Thyroid gland (tissue), 4 donors: ENCODE measurements around the gene GFRA1. TPM values are rescaled to one million over a fixed set of nuclear protein-coding genes. Genes with fewer than 3 reads are reported as not detected.
"Not testable (repeated sequence)": the region's sequence is repeated elsewhere in the genome, so short reads cannot be mapped to it uniquely, and the experiment has no call there.

Experiments used
- DNase-seq, 2 donors: peaks; one replicate each; pipeline ENCODE4 v3.0.0-alpha.2; 2019
- H3K27ac ChIP-seq, 3 donors: fragments of 200-600 bp; sonication (generic); 1 replicate in 2 of 3; 2 replicates in 1 of 3; pipeline ENCODE4 v1.5.1; 2016 to 2019; ENCODE audit warnings: mild to moderate bottlenecking in 1 of 3, moderate library complexity in 1 of 3
- H3K27me3 ChIP-seq: fragments of 200-600 bp; sonication (generic); one replicate; pipeline ENCODE4 v1.5.1; 2019
- H3K36me3 ChIP-seq, 2 donors: fragments of 200-600 bp; sonication (generic); one replicate each; pipeline ENCODE4 v1.5.1; 2016 to 2019
- H3K4me1 ChIP-seq, 2 donors: fragments of 200-600 bp; sonication (generic); one replicate each; pipeline ENCODE4 v1.5.1; 2017 to 2019
- H3K4me3 ChIP-seq, 3 donors: fragments of 200-600 bp; sonication (generic); replicated peaks in 1 of 3; 1 replicate in 2 of 3; 2 replicates in 1 of 3; pipeline ENCODE4 v1.5.1; 2016; ENCODE audit warnings: mild to moderate bottlenecking in 1 of 3
- H3K9me3 ChIP-seq: fragments of 200-600 bp; sonication (generic); one replicate; pipeline ENCODE4 v1.5.1; 2017
- POLR2A ChIP-seq, 2 donors: fragments of 450-650 bp; IDR thresholded peaks; one replicate each; pipeline ENCODE4 v1.6.1; 2017; ENCODE audit warnings: antibody characterized with exemption in 2 of 2, mild to moderate bottlenecking in 2 of 2, moderate library complexity in 1 of 2
- WGBS, 2 donors: methylation state at CpG; one replicate each; pipeline ENCODE4 v1.1.5; 2017; 5-methylcytosine and 5-hydroxymethylcytosine counted together
- intact Hi-C: fragments of 100-400 bp; cut with DNase I; formaldehyde crosslinking; loops from one replicate; pipeline ENCODE4 v1.15.1; 2023
- total RNA-seq, 4 donors: library from RNA; depleted of rRNA; stranded (reverse); fragments of >200 nt; gene quantifications; one replicate each; pipeline ENCODE4 v1.2.3, GENCODE V29; 2016
- TF ChIP-seq, protein P1 (sequence below), 6 experiments: fragments of 200-600 bp in 3 of 6; fragments of 450-650 bp in 3 of 6; sonication (generic) in 3 of 6; IDR thresholded peaks; one replicate each; pipeline ENCODE4 v1.5.1; 2016 to 2019; ENCODE audit warnings: antibody characterized with exemption in 6 of 6, mild to moderate bottlenecking in 2 of 6, inconsistent platforms in 1 of 6, moderate library complexity in 1 of 6

GFRA1 gene
- total RNA-seq, 4 donors from 2014 or later = 4.4 to 18.0 (median 5.5) TPM

DNA sequence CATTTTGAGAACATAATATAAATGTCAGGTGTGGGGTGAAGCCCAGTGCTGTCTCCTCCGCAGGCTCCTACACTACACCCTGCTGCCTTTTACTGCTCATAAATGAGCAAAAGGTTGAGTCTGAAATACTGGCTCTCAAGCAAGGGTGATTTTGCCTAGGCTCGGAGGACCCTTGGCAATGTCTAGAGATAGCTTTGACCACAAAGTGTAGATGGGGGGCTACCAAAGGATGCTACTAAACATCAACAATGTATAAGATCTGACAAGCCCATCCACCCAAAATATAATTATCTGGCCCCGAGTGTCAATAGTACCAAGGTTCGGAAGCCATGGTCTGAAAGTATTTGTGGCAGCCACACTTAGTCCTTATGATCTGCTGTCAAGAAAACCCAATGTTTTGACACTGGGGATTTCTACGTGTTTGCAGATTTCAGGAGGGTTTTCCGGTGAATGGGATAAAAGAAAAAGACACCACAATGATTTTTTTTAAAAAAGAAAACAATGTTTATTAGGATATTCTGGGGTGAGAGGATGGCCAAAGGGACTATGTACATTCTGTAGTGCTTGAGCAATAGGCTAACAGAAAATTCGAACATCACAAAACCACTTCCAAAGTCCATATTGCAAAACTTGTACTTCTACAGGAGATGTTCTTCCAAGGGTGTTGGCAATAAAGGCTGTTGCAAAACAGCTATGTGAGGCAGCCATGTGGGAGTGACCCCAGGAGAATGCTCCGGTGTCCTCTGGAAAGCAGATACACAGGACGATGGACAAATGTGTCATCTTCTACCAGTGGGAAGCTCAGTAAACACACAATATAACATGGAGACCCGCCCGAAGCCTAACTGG lies 216.3 kb downstream of the GFRA1 start:
- no peak overlapping the region for H3K27ac ChIP-seq
- H3K36me3 ChIP-seq = no peaks in the 10 kb centered on the region
- H3K4me3 ChIP-seq = no peak overlapping the region
- H3K27me3 ChIP-seq = no peaks in the 10 kb centered on the region
- WGBS, 2 donors = 86 to 93% methylated on average over 11 of the region's 11 CpGs
- no peak for TF ChIP-seq POLR2A (IDR thresholded peaks at IDR 0.05)
- TF ChIP-seq, protein P1, sequence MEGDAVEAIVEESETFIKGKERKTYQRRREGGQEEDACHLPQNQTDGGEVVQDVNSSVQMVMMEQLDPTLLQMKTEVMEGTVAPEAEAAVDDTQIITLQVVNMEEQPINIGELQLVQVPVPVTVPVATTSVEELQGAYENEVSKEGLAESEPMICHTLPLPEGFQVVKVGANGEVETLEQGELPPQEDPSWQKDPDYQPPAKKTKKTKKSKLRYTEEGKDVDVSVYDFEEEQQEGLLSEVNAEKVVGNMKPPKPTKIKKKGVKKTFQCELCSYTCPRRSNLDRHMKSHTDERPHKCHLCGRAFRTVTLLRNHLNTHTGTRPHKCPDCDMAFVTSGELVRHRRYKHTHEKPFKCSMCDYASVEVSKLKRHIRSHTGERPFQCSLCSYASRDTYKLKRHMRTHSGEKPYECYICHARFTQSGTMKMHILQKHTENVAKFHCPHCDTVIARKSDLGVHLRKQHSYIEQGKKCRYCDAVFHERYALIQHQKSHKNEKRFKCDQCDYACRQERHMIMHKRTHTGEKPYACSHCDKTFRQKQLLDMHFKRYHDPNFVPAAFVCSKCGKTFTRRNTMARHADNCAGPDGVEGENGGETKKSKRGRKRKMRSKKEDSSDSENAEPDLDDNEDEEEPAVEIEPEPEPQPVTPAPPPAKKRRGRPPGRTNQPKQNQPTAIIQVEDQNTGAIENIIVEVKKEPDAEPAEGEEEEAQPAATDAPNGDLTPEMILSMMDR (IDR thresholded peaks at IDR 0.05) = no peak
- no peak for DNase-seq
- H3K4me1 ChIP-seq = no peaks in the 10 kb centered on the region
- no peaks in the 10 kb centered on the region for H3K9me3 ChIP-seq
- intact Hi-C loops = no loop called here

DNA sequence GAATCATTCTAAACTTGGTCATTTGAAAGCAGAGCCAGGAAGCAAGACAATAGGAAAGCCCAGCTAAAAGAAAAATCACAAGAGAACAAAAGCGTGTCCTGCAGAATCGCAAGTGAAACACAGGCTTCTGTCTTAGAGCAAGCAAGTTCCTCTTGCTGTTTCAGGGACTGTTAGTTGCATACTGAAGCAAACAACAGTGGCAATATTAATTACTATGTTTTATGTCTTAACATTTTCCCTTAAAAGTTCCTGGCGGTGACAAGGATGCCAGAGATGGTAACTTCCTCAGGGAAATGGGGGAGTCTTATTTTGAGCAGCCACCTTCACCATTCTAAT lies 217.1 kb downstream of the GFRA1 start:
- H3K27ac ChIP-seq = no peak overlapping the region
- H3K36me3 ChIP-seq = no peaks in the 10 kb centered on the region
- no peak for DNase-seq
- H3K9me3 ChIP-seq = no peaks in the 10 kb centered on the region
- intact Hi-C loops = no loop called here
- 92 to 94% methylated on average over 3 of the region's 3 CpGs for WGBS, 2 donors
- H3K27me3 ChIP-seq = no peaks in the 10 kb centered on the region
- H3K4me1 ChIP-seq = no peaks in the 10 kb centered on the region
- no peak overlapping the region for H3K4me3 ChIP-seq
- TF ChIP-seq POLR2A (IDR thresholded peaks at IDR 0.05) = no peak
- TF ChIP-seq, protein P1 (IDR thresholded peaks at IDR 0.05) = no peak

DNA sequence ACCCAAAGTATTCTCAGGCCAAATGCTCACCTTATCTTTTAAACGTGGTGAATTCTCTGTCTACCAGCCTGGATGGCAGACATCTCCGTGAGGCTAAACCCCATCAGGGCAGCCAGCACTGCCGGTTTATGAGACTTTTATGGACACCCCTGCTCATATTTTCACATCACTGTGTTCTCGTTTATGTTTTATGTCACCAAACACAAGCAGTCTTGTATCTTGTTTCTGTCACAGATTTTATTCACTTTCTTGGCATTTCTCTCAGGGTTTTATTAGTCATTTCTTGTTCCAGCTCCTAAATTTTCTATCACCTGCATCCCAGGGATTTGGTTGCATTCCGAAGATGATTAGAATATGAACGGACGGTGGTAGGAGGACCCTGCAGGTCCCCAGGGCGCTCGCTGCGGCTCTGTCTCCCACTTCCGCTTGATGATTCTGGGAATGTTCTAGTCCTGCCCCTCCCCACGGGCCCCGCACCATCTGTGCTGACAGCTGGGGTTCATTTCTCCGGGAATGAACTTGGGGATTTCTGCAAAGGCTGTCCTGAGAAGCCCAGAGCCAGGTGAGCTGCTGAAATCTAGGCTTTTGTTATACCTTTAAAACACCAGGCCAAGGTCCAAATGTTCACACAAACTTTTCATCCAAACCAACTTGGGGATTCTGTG lies 217.6 kb downstream of the GFRA1 start:
- no peaks in the 10 kb centered on the region for H3K9me3 ChIP-seq
- no peak overlapping the region for H3K4me3 ChIP-seq
- no peak for DNase-seq
- H3K36me3 ChIP-seq = no peaks in the 10 kb centered on the region
- no peaks in the 10 kb centered on the region for H3K27me3 ChIP-seq
- H3K27ac ChIP-seq = no peak overlapping the region
- intact Hi-C loops = no loop called here
- 84 to 86% methylated on average over 14 of the region's 14 CpGs for WGBS, 2 donors
- TF ChIP-seq, protein P1 (IDR thresholded peaks at IDR 0.05) = no peak
- TF ChIP-seq POLR2A (IDR thresholded peaks at IDR 0.05) = no peak
- H3K4me1 ChIP-seq = no peaks in the 10 kb centered on the region

GRCh38 chr10:116053910-116054309 lies 219.1 kb downstream of the GFRA1 start:
- no peaks in the 10 kb centered on the region for H3K27me3 ChIP-seq
- no peaks in the 10 kb centered on the region for H3K36me3 ChIP-seq
- H3K27ac ChIP-seq = no peak overlapping the region
- no peaks in the 10 kb centered on the region for H3K9me3 ChIP-seq
- TF ChIP-seq, protein P1 (IDR thresholded peaks at IDR 0.05) = no peak
- no peak for TF ChIP-seq POLR2A (IDR thresholded peaks at IDR 0.05)
- H3K4me1 ChIP-seq = no peaks in the 10 kb centered on the region
- no peak overlapping the region for H3K4me3 ChIP-seq
- DNase-seq = no peak
- intact Hi-C loops = no loop called here
- WGBS, 2 donors = 70 to 78% methylated on average over 4 of the region's 4 CpGs

GRCh38 chr10:116053009-116053730 lies 219.8 kb downstream of the GFRA1 start:
- H3K36me3 ChIP-seq, H3K4me3 ChIP-seq, H3K4me1 ChIP-seq, H3K27me3 ChIP-seq, DNase-seq, intact Hi-C loops, H3K9me3 ChIP-seq, H3K27ac ChIP-seq: not testable (repeated sequence)
- WGBS, 2 donors = 78 to 93% methylated on average over 3 of the region's 3 CpGs

DNA sequence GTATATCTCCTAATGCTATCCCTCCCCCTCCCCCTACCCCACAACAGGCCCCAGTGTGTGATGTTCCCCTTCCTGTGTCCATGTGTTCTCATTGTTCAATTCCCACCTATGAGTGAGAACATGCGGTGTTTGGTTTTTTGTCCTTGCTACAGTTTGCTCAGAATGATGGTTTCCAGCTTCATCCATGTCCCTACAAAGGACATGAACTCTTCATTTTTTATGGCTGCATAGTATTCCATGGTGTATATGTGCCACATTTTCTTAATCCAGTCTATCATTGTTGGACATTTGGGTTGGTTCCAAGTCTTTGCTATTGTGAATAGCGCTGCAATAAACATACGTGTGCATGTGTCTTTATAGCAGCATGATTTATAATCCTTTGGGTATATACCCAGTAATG lies 220.5 kb downstream of the GFRA1 start:
- H3K27me3 ChIP-seq, H3K9me3 ChIP-seq, H3K4me3 ChIP-seq, H3K27ac ChIP-seq, DNase-seq, H3K36me3 ChIP-seq, intact Hi-C loops, H3K4me1 ChIP-seq: not testable (repeated sequence)
- WGBS, 2 donors = 100% methylated on average over 1 to 2 of the region's 3 CpGs
